Muscle of arm (tissue), 12 donors: ENCODE results near the gene FARS2. TPM values are rescaled to one million over a fixed set of nuclear protein-coding genes. Genes with fewer than 3 reads are reported as not detected.

Experiments
- DNase-seq: peaks from one replicate; pipeline ENCODE4 v3.0.0-alpha.2; 2013
- polyA plus RNA-seq, 12 donors: library from polyadenylated mRNA; unstranded; fragments of 120-200 nt; gene quantifications; one replicate each; pipeline ENCODE4 v1.2.1, GENCODE V29; 2013; ENCODE audit not compliant: insufficient read length in 12 of 12

Gene FARS2
- polyA plus RNA-seq, 12 donors: 7.1 to 16.5 (median 10.8) TPM; not detected in 1

DNA sequence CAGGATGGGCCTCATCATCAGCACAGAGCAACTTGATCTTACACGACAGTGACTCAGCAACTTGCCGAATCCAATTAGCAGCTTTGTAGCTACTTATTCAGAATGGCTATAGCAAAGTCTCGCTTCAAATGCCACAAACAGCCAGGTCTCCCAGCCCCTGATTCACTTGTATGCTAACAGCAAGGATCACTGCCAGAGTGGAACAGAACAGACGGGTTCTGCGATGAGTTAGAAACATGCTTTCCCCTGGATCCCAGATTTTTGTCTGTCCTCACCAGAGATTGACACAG, 491.0 kb downstream of the FARS2 start:
- no peak for DNase-seq

DNA sequence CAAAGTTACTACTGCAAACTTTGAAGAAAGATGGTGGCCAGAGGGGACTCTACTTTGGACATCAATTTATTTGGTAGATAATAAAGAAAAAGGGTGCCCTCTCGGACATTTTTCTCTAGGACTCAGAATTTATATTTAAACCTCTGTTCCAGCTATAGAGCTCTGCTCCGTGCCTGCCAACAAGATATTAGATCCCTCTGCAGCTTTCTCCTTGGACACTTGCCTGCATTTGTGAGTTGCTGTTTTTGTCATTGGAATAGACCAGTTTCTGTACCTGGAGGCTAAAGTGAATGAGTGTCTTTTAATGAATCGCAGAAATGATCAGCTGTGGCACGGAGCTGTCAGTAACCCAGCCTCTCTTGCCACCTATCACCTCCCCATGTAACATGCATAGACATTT, 491.9 kb downstream of the FARS2 start:
- peak; percentile 56 for DNase-seq

DNA sequence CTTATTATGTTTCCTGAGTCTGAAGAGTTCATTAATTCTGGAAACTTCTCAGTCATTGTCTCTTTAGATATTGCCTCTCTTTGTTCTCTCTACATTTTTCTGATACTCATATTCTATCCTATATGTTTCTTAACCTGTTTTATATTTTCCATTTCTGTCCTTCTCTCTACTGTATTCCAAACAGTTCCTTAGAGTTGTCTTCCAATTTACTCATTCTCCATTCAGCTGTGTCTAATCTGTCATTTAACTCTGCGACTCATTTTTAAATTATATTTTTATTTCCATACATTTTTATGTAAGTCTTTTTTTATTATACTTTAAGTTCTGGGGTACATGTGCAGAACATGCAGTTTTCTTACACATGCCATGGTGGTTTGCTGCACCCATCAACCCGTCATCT, 493.6 kb downstream of the FARS2 start:
- no peak for DNase-seq

DNA sequence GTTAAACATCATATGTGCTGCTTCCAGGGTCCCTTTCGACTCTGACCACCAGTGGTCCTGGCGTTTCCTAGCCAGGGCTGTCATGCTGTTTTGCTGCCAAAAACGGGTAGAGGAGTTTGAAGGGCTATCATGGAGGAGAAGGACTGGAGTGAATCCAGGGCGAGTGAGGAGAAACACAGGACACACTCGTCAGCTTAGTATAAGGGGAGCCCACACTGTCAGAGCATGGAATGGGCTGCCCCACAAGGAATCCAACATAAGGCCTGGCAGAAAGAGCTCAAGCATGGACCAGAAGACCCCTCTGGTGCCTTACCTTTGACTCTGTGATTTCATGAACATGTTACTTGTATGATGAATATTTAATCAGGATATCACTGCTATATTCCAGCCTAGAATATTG, 498.3 kb downstream of the FARS2 start:
- DNase-seq: no peak

DNA sequence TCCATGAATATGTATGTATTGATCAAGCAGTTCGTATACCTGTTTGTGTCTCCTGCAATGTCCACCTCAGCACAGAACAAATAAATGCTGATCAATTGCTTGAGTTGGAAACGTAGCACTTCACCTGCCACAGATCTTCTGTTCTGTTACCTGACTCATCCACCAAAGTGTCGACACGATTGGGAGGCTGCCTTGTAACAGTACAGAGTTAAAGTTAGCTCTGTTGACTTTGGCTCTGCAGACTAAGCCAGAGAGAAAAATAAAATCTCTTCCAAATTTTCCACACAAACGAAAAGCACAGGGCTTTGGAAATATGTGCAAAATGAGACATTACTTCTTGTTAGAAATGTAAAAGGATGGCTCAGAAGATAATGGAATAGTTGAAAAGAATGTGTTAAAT, 500.1 kb downstream of the FARS2 start:
- no peak for DNase-seq

DNA sequence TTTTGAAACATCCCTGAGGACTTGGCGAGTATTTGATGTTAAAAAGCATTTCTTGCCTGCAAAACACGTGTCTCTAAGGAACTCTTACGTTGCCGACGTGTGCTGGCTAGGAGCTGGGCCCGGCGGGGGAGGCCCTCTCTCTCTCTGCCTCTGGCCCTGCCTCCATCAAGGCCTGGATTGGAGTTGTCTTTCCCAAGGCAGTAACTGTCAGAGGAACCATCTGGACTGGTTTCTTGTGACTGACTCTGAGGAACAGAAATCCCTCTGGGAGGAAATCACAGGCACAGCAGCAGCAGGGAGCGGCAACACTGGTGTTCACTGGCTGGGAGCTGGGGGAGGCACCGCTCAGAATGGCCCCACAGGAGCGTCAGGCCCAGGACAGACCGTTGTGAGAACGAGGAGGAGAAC, 501.3 kb downstream of the FARS2 start:
- DNase-seq: no peak

DNA sequence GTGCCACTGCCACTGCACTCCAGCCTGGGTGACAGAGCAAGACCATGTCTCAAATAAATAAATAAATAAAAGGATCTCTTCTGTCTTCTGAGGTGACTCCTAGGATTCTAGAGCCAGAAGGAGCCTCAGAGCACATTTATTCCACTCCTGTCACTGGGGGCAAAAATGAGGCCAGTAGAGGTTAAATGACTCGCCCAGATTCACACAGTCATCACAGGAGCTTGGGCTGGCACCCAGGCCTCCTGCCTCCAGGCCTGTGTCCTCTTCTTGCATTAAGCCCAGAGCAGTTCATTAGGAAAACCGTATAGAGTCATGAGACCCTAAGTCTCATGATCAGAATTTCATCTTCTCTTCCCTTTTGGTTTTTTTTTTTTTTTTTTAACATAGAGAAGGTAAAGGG, 502.1 kb downstream of the FARS2 start:
- DNase-seq: no peak

DNA sequence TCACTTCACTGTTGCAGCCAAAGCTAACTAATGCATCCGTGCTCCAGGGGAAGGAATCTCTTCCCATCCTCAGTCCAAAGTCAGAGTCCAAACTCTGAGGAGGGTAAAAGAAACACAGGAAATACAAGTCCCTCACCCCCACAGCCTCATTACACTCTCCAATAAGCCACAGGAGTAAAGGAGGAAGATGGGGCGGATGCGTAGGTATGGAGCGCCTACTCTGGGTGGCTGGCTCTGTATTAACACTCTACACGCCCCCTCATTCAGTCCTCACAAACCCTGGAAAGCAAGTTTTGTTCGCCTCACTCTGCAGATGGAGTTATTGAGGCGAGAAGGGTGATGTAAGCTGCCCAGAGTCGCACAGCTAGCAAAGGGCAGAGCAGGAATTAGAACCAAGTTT, 502.6 kb downstream of the FARS2 start:
- DNase-seq: no peak

DNA sequence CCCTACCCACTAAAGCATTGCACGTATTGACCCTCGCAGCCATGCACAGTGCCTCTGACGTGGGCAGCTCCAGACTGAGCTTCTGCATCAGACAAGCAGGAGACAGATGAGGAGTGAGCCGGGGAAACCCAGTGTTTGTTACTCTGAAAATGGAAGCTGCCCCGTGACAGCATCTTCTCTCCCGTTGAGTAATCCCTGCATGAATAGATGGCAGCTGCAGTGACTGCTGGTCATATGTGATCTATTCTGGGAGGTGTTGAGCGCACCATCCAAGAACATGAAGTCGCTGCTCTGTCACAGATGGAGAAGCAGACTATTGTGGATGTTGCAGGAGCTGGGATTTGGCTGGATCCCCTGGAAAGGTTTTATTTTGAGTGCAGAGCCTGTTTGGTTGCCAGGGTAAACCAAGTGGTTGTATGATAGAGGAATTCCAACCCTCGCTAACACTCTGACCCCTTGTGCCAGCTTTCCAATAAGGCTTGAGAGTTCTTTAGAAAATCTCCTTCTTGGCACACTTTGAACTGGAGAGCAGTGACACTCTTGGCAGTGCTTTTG, 503.2 kb downstream of the FARS2 start:
- peak; percentile 56 for DNase-seq

DNA sequence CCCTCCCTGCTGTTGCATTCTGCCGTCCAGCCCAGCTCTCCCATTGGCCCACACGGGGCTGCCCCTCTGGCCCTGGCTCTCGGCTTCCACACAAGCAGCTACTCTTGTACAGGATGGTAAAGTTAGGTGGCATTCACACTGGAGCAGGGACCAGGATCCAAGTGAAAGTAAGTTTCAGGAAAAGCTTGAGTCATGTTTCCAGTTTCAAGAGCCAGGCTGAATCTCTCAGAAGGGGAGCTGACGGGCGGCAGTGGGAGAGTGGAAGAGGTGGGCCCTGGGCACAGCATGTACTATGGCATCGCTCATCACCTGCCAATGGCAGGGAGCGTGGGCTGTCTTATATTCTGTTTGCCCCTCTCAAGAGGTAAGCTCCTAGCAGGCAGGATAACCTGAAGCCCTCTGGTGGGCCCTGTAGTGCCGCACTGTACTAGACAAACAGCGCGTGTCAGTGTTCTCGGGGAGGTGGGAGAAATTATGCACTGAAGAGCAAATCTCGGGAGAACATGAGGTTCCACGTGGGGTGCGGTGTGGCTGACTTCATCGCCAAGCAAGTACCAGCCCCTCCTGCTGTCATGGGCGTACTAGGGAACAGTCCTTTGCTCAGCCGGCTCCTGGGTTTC, 503.9 kb downstream of the FARS2 start:
- no peak for DNase-seq

DNA sequence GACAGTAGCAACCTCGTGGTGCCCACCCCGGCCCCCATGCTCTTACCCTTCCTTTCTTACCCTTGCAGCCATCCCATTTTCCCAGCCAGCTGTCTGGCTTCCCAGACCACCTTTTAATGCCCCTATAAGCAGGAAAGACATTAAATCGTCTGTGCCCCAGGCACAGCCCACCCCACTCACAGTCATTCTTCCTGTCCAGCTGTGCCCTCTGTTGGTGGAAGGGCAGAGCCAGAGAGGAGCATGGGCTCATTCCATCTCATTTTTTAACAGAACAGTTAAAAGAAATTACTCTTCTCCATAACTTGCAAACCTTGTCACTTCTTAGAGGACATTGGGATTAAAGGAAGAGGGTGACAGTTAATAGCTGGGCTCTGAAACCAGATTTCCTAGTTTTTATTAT, 504.9 kb downstream of the FARS2 start:
- no peak for DNase-seq

DNA sequence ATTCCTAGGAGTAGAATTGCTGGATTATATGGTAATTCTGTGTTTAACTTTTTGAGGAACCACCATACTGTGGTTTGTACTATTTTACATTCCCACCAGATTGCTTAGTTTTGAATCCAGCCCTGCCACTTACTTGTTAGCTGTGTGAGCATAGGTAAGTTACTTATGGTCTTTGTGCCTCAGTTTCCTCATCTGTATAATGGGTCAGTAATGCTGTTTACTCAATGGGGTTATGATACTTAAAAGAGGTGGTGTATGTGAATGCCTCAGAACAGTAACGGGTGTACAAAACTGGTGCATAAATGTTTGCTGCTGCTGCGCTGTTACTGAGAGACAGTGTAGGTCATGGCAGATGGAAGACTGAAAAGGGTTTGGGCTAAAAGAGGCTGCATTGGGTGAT, 506.2 kb downstream of the FARS2 start:
- no peak for DNase-seq

DNA sequence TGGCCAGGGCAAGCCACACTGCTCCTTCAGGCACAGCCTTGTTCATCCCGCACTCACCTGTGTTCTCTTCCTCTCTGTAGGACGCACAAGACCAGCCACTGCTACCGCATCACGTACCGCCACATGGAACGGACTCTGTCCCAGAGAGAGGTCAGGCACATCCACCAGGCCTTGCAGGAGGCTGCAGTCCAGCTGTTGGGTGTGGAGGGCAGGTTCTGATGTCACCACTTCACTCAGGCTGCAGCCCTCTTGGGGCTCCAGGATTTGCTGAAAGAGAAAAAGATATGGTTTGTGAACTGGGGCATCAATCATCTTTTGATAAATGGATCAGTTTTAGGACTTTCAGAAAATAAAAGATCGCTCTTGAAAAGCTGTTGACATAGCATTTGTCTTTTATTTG, 509.9 kb downstream of the FARS2 start:
- no peak for DNase-seq

DNA sequence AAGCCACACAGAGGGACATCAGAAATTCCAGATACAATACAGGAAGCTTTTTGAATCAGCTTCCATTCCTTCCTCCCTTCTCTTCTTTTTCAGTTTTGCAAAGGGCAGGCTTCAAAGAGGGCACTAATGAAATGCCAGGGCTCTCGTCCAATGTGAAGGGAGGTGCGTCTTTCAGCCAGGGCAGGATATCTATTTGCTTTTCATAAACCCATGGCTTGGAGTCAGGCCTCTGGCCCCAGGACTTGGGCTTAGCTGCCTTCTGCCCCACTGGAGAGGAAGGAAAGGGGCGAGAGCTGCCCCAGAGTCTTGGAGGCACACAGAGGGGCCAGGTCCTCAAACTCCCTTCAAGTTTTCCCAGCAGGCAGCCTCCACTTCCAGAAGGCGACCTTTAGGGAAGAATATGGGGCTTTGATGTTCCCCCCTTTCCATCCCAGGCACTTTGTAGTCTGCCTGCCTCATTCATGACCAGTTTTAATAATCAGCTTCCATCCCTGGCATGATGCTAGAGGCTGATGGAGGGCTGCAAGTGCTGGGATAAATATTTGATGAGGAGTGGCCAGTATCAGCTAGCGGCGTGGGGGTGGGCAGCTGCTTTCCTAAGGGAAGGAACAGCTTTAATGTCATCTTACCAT, 510.6 kb downstream of the FARS2 start:
- no peak for DNase-seq

DNA sequence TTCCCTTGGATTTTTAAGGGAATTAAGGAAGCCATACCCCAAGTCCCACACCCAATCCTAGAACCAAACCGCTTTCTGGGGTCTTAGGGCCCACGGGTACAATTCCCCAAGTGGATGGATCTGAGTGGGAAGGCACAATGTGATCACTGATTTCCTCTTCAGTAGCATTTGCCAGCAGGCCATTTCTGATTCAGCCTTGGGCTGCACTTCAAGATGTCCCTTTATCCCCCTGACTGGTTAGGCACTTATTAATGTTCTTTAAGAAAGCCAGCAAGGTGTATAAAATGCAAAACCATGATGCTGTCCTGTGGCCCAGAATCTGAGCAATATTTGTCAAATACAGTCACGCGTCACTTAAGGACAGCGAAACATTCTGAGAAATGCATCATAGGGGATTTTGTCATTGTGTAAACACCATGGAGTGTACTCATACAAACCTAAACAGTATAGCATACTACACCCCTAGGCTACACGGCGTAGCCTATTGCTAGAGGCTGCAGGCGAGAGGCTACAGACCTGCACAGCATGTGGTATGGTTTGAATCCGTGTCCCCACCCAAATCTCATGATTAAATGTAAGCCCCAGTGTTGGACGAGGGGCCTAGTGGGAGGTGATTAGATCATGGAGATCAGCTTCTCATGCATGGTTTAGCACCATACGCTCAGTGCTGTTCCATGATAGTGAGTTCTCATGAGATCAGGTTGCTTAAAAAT, 511.3 kb downstream of the FARS2 start:
- no peak for DNase-seq

DNA sequence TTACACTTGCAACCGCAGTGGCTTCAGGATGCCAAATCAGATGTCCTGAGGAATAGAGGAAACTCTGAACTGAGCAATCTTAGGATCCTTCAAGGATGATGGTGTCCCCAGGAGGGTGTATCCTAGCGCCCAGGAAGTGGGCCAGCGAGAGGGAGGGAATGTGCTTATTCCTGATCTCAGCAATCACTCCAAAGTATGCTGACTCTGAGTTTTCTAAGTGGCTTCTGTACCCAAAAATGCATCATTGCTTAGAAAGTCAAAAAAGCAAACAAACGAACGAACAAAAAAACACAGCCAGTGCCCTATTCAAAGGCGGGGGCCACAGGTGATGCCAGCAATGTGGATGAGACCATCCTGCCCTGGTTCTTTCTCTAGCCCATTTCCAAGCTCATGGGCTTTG, 514.8 kb downstream of the FARS2 start:
- DNase-seq: no peak

DNA sequence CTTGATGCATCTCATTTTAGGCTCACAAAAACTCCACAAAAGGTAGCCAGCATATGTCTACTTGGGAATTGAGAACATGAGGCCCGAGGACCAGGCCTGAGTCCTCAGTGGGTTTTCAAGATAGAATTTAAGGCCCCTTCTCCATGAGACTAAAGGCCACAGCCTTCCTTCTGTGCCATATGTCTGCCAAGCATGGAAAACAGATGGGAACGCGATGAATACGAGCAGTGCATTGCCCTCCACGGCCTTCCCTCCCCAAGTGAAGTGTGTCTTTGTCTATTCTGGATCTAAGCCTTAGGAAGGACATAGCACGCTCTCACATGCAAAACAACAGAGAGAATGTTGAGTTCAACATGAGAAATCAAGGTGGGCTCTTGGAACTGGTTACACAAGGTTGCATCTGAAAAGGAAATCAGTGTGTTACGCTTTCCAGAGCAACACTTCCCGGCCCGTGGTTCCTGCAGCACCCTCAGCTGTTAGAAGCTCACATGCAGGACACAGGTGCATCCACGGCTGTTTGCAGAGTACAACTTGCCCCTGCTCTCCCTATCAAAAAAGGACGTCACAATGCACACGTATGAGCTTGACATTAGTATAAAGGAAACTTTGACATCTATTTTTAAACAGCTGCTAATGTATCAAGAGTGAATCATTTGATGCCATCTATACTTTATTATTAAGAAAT, 515.5 kb downstream of the FARS2 start:
- DNase-seq: no peak

DNA sequence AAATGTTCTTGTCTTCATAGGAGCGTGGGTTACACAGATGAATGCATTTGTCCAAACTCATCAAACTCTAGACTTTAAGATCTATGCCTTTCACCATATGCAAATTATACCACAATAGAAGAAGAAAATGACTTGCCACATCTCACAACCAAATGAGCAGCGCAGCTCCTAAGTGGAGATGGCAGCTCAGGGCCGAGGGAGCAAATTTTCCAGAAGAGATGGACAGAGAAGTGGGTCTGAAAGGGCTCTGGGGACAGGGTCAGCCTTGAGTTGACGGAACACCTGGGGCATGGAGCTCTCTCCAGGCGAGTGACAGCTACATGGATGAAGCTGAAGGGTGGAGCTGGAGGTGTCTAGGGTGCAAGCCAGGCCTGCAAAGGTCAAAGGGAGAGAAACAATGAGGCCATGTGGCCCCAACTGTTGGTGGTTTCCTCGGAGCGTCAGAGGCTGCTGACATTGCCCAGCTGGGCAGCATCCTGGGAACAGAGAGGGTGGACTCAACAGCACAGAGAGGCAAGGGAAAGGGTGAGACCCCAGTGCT, 517.1 kb downstream of the FARS2 start:
- DNase-seq: no peak

DNA sequence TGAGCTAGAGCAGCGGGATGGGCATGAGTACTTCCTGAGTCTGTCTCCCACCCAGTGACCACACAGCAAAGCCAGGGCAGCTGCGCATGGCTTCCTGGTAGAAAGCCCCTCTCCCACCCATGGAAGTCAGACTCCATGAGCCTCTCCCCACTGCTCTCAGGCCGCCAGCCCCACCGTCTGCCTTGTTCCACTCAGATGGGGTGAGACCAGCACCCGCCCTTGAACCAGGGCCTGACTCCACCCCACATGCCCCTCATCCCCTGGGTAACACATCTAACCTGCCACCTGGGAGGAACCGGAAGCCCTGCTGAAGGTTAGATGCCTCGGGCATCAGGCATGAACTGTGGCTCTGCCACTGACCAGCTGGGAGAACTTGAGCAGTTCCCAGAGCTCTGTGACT, 517.6 kb downstream of the FARS2 start:
- DNase-seq: no peak

DNA sequence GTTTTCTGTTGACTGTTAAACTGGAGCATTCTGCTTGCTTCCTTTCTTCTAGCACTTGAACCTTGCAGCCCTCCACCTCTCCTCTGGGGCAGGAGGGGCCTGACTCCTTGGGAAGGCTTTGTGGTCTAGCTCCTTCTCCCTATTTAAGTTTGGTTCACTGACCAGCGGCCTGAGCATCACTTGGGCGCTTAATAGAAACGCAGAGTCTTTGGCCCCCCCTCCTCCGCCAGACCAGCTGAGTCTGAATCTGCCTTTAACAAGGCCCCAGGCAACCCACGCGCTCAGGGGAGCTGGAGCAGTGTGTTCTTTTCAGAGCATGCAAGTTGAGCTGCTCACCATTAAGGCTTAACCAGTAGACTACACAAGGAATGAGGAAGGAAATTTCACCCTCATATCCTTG, 519.7 kb downstream of the FARS2 start:
- no peak for DNase-seq

DNA sequence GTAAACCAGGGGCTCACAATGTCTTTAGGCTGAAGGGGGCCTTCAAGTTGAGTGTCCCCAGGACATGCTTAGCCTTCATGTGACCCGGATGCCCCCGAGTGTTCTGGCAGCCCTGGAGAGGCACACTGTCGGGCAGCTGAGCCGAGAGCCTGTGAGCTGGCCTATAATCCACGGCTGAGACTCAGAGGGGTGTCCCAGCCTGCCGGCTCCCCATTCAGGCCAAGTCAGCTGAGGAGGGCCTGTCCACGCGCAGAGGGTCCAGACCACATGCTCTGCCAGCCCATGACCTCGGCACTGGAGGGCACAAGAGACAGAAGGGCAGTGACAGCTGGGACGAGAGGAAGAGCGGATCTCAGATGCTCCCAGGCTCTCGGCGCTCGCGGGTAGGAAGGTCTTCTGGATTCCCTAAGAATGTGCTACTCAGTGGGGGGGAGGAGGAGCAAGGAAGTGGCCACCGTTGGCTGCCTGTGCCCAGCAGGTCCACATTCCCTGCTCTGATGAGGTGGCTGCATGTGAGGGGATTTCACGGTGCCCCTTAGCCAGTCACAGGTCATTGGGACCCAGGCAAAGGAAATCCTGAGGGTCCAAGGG, 520.7 kb downstream of the FARS2 start:
- no peak for DNase-seq
